ENCODE measurements around the gene MARK3.

MARK3 gene

DNA sequence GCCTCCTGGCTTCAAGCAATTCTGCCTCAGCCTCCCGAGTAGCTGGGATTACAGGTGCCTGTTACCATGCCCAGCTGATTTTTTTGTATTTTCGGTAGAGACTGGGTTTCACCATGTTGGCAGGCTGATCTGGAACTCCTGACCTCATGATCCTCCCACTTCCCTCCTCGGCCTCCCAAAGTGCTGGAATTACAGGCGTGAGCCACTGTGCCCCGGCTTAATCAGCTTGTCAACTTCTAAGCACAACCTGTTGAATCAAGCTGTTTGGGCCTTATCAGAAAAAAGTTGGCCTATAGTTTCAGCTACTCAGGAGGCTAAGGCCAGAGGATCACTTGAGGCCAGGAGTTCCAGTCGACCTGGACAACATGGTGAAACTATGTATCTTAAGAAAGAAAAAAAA is 7.9 kb downstream of the MARK3 start:
- in situ Hi-C loops (cut with MboI; ENCODE audit: low sequenced_read_pairs, unreplicated experiment) = no loop called here
- TF ChIP-seq, protein P1, sequence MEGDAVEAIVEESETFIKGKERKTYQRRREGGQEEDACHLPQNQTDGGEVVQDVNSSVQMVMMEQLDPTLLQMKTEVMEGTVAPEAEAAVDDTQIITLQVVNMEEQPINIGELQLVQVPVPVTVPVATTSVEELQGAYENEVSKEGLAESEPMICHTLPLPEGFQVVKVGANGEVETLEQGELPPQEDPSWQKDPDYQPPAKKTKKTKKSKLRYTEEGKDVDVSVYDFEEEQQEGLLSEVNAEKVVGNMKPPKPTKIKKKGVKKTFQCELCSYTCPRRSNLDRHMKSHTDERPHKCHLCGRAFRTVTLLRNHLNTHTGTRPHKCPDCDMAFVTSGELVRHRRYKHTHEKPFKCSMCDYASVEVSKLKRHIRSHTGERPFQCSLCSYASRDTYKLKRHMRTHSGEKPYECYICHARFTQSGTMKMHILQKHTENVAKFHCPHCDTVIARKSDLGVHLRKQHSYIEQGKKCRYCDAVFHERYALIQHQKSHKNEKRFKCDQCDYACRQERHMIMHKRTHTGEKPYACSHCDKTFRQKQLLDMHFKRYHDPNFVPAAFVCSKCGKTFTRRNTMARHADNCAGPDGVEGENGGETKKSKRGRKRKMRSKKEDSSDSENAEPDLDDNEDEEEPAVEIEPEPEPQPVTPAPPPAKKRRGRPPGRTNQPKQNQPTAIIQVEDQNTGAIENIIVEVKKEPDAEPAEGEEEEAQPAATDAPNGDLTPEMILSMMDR (IDR thresholded peaks at IDR 0.05; ENCODE audit: borderline replicate concordance, control extremely low read depth, extremely low read depth, insufficient read depth, missing control alignments) = no peak
- DNase-seq (ENCODE audit: low spot score) = no peak

DNA sequence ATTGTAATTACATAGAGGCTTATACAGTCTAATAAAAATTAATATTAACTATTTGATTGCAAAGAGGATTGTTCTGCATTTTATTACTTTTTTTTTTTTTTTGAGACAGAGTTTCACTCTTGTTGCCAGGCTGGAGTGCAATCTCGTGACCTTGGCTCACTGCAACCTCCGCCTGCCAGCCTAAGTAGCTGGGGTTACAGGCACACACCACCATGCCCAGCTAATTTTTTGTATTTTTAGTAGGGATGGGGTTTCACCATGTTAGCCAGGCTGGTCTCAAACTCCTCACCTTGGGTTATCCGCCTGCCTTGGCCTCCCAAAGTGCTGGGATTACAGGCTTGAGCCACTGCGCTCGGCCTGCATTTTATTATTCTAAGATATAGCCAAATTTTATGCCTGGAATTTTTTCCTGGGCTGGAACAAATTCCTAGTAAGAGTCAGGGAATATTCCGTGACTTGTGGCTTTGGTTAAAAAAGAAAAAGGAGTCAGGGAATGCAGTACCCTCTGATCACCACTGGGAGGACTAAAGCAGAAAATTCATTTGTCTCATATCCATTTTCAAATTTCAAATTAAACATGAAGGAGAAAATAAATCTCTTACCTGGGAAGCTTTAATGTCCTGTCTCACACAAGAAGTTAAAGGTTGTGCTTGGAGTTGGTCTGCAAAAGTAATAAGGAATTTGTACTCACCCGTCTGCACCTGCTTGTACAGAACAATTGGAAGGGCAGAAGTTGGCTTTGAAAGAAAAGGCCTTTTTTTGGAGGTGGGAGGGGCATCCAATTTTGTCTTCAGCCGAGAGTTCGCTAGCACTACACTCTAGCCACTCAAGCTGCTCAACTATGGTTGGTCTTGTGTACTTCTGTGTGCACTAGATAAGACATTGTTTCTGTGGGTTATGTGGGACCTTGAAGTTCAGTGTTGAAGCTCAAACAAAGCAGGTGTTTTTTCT is 8.7 kb downstream of the MARK3 start:
- TF ChIP-seq, protein P1 (IDR thresholded peaks at IDR 0.05; ENCODE audit: borderline replicate concordance, control extremely low read depth, extremely low read depth, insufficient read depth, missing control alignments) = peak; percentile 45
- DNase-seq (ENCODE audit: low spot score) = peak; percentile 34
- in situ Hi-C loops (cut with MboI; ENCODE audit: low sequenced_read_pairs, unreplicated experiment) = no loop called here

DNA sequence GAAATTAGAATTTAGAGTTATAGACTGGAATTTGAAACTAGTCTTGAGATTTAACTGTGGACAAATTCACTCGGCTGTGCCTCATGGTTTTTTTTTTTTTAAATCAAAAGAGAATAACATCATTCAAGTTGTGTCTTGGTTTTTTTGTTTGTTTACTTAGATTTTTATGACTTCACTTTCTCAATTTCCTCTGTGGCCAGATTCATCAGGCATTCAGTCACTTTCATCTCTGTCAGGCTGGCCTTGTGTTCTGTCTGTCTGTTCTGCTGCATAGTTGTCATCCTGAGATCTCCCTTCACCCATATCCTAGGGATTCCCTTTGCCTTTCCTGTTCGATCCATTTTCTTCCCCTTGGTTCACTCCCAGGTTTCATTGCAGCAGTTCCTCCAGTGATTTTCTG is 10.0 kb downstream of the MARK3 start:
- peak; percentile 37 for DNase-seq (ENCODE audit: low spot score)
- in situ Hi-C loops (cut with MboI; ENCODE audit: low sequenced_read_pairs, unreplicated experiment) = no loop called here
- TF ChIP-seq, protein P1 (IDR thresholded peaks at IDR 0.05; ENCODE audit: borderline replicate concordance, control extremely low read depth, extremely low read depth, insufficient read depth, missing control alignments) = no peak

DNA sequence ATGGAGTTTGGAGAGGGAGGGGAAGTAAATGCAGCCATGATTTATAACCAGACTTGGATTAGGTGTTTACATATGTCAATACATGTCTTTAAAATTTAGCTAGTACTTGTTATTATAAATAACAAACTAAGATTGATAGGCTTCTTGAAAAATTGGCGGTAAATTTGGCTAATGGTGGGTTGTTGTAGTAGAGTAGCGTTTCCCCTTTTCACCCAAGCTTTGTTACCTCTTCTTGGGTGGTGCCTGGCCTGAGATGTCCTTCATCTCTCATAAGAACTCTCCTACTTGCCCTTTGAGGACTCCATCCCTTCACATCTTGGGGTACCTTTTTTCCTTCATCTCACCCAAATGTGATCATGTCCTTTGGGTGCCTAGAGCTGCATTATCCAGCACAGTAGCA is 11.2 kb downstream of the MARK3 start:
- no peak for DNase-seq (ENCODE audit: low spot score)

DNA sequence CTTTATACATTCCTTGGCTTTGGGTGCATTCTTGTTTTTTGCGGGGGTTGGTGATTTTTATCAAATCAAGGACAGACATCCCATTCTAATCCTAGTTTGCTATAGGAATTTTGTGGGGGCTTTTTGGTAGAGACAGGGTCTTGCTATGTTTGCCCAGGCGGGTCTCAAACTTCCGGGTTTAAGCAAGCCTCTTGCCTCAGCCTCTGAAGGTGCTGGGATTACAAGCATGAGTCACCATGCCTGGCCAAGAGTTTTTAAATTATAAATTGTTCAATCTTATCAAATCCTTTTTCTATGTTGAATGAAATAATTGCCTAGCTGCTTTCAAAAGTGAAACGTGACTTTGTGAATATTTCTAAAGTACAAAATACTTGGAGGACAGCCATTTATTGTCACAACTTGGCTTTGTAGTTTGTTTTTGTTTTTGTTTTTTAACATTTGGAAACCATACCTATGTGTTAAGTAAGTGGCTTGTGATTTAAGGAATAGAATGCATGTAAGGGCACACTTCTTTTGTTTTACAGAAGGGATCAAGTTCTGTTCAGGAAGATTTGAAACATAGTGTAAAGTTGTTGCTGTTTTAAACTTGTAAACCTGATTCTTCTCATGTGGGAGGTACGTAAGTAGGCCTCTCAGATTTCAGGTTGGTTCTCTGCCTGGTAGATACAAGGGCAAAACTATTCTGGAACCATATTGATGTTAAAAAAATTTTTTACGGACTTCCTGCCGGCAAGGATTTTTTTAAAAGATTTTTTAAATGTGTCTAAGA is 13.4 kb downstream of the MARK3 start:
- in situ Hi-C loops (cut with MboI; ENCODE audit: low sequenced_read_pairs, unreplicated experiment) = no loop called here
- no peak for DNase-seq (ENCODE audit: low spot score)
- TF ChIP-seq, protein P1 (IDR thresholded peaks at IDR 0.05; ENCODE audit: borderline replicate concordance, control extremely low read depth, extremely low read depth, insufficient read depth, missing control alignments) = no peak

More for the DNA sequence above, 11.2 kb downstream of the MARK3 start:
- TF ChIP-seq, protein P1 (IDR thresholded peaks at IDR 0.05; ENCODE audit: borderline replicate concordance, control extremely low read depth, extremely low read depth, insufficient read depth, missing control alignments) = no peak
- in situ Hi-C loops (cut with MboI; ENCODE audit: low sequenced_read_pairs, unreplicated experiment) = no loop called here

DNA sequence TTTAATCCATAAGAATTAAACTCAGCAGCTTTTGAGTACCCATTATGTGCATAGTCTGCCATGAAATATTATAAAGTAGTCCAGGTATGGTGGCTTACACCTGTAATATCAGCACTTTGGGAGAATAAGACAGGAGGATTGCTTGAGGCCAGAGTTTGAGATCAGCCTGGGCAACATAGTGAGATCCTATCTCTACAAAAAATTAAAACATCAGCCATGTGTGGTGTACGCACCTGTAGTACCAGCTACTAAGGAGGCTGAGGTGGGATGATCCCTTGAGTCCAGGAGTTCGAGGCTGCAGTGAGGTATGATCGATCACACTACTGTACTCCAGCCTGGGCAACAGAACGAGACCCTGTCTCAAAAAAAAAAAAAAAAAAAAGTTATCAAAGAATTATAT is 15.3 kb downstream of the MARK3 start:
- TF ChIP-seq, protein P1 (IDR thresholded peaks at IDR 0.05; ENCODE audit: borderline replicate concordance, control extremely low read depth, extremely low read depth, insufficient read depth, missing control alignments) = no peak
- DNase-seq (ENCODE audit: low spot score) = no peak
- in situ Hi-C loops (cut with MboI; ENCODE audit: low sequenced_read_pairs, unreplicated experiment) = no loop called here
